ENCODE results near the gene ZNF451.
A peak's percentile ranks its signal among the peaks of the same experiment; 100 is the strongest.

ZNF451 gene

DNA sequence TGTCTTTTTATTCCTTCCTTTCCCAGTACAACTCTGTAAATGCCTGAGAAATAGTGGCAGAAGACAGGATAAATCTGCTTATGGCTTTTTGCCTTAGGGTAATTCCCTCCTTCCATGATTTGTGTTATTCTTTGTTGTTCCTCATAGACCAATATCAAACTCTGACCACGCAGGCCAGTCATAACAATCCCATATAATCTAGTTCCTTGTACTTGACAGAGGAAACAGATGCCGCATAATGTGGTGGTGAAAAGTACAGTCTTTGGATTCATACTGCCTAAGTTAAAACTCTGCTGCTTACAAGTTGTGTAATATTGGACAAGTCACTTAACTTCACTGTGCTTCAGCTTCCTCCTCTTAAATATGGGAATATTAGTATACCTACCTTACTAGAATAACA is 74.0 kb downstream of the ZNF451 start:
- DNase-seq: no peak

DNA sequence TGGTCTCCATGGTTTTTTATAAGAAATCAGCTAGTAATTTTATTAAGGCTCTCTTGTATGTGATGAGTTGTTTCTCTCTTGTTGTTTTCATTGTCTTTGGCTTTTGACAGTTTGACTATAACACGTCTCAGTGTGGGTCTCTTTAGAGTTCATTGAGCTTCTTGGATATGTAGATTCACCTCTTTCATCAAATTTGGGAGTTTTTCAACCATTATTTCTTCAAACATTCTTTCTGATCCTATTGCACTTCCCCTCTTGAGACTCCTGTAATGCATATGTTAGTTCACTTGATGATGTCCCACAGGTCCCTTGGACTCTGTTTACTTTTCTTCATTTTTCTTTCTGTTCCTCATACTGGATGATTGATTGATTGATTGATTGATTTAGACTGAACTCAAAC is 75.1 kb downstream of the ZNF451 start:
- DNase-seq: no peak

DNA sequence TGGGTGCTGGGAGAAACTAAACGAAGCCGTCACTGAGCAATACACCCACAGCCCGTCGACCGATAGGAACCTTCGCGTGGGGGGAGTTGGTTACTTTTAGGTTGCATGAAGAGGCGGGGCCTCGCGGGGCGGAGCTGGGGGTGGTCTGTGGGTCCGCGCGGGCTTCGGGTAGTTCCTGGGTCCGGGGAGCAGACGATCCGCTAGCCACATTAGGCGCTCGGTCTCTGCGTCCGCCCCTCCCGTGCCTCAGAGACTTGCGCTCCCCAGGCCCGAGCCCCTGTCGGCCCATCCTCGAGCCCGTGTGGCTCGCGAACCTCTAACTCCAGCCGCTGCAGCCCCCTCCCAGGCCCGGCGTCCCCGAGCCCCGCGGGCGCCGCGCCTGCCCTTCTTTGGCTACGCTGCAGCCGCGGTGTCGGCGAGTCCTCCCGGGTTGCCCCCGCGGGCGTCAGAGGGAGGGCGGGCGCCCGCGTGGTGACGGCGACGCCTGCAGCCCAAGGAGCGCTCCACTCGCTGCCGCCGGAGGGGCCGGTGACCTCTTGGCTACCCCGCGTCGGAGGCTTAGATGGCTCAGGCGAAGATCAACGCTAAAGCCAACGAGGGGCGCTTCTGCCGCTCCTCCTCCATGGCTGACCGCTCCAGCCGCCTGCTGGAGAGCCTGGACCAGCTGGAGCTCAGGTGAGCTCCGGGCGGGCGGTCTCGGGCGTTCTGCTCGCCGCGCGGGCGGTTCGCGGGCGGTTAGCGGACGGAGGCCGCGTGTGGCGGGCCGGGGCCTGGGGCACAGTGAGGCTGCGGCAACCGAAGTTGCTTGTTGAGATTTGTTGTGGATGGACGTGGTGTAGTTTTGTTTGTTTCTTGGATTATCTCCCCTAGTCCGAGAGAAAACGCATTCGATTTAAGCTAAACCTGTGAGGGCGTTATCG is 82.4 kb downstream of the ZNF451 start, which contains the start of gene BAG2:
BAG2 (plus strand) TSS at position 191 of the 920 bp plus-strand sequence; CDS start at position 563, 372 bp downstream.
- peak; percentile 74 for DNase-seq

GRCh38 chr6:57173056-57173885 is 83.3 kb downstream of the ZNF451 start:
- peak; percentile 13 for DNase-seq

GRCh38 chr6:57173886-57174510 is 84.0 kb downstream of the ZNF451 start:
- no peak for DNase-seq

GRCh38 chr6:57174511-57174907 is 84.5 kb downstream of the ZNF451 start:
- no peak for DNase-seq

- no peak for DNase-seq
Measured at GRCh38 chr6:57177545-57178265, 87.7 kb downstream of the ZNF451 start.

DNA sequence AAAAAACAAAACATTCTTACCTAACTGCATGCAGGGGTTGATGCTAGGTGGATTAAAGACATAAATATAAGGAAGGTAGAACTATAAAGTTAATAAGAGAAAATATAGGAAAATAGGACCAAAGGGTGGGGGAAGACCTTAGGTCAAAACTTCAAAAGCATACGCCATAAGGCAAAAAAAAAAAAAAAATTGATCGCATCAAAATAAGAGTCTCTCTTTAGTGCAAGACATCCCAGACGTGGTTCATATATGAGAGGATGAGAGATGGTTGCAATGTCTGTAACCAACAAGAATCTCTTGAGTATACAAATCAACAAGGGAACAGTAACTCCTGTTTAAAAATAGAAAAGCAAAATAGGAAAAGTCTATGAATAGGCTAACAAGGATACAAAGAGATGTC is 90.6 kb downstream of the ZNF451 start:
- DNase-seq: no peak

GRCh38 chr6:57182017-57182432 is 92.0 kb downstream of the ZNF451 start:
- no peak for DNase-seq

GRCh38 chr6:57183336-57183735 is 93.3 kb downstream of the ZNF451 start:
- DNase-seq: no peak

DNA sequence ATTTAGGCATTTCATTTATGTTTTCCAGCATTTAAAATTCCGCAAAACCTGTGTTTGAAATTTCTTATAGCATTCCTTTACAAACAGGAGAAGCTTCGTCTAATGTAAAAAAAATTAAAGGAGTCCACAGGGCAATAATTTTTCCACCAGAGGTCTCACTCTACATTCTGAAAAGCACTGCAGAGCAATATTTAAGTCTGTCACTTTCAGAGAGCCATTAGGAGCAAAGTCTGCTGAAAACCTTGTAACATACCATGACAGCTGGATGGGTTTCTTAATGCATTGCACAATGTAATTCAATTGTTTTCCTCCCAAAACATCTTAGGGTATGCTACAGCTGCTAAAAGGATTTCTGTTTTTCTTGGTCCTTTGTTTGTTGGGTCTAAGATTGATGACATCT is 100.2 kb downstream of the ZNF451 start:
- DNase-seq: peak; percentile 4

DNA sequence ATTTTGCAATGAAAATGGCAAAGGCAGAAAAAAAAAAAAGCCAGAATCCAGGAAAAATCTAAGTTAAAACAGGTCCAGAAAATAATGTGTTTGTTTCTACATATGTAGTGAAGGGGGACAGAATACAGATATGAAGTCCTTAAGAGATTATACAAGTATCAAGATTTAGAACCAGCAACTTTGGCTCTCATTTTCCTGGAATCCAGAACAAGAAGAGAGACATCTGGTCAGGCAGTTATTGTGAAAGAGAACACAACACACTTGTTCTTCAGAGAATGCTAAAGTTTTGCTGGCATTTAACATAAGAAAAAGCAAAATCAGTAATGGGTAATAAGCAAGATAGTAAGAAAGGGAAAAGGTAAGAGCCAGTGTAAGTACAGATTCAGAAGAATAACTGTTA is 103.2 kb downstream of the ZNF451 start:
- no peak for DNase-seq

- DNase-seq: no peak
Measured at GRCh38 chr6:57195457-57195856, 105.5 kb downstream of the ZNF451 start.

DNA sequence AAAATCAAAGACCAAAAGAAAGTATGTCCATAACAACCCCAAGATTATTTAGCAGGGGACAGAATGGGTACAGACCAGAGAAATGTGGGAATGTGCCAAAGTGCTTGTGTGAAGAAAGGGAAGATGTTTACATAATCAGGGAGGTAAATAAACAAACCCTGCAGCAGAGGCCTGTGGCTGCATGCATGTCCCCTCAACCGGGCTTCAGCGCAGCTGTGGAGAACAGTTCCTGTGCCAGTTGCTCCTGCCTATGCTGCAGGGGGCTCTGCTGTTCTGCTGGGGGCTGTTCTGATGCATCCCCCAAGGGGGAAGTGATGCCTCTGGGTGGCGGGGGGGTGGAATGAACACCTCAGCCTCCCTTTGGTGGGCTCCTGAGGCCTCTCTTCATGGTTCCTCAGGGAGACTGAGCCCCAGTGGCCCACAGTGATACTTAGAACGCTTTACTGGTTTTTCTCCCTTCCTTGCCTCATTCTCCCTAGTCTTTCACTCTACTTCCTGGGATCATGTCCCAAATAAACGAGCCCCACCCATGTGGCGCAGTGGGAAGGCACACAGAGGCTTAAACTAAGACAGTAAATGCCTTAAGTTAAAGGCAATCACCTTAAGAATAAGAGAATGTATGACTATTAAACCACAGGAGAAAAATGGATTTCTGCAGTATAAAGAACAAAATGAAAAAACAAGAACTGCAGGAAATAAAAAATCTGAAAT is 109.1 kb downstream of the ZNF451 start:
- DNase-seq: no peak

- no peak for DNase-seq
Measured at GRCh38 chr6:57201718-57202117, 111.7 kb downstream of the ZNF451 start.

DNA sequence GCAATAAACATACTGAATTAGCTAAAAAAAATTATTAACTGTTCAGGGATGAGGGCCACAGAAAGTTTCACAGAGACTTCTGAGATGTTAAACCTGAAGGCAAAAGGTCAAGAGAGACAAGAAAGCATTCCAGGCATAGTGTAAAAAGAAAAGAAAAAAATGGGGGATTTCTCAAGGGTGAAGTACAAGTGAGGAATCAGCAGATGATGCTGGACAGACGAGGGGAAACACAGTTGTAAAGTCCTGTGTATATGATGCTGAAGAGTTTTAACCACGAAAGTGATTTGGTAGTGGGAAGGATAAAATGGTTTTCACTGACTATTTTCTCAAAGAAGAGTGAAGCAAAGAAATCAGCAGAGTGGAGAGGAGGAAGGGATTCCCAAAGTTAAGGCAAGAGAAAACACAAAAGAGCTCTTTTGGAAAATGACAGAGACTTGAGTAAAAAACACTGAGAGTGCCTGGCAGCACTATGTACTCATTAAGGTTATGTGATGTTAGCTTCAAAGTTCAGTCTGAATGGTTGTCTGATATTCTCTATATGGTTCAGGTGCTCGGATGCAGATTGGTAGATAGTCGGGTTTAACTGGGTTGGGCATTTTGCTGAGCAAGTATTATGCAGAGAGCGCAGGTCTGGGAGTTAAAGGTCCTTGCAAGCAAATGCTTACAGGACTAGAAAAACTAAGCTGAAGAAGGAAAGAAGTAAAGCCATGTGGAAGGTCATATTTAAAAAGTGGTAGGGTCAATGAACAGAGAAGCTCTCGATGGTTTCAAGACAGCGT is 115.8 kb downstream of the ZNF451 start:
- no peak for DNase-seq

- no peak for DNase-seq
Measured at GRCh38 chr6:57207141-57207540, 117.2 kb downstream of the ZNF451 start.

- DNase-seq: no peak
Measured at GRCh38 chr6:57207872-57208271, 117.9 kb downstream of the ZNF451 start.

GRCh38 chr6:57209030-57209429 is 119.0 kb downstream of the ZNF451 start:
- no peak for DNase-seq

DNA sequence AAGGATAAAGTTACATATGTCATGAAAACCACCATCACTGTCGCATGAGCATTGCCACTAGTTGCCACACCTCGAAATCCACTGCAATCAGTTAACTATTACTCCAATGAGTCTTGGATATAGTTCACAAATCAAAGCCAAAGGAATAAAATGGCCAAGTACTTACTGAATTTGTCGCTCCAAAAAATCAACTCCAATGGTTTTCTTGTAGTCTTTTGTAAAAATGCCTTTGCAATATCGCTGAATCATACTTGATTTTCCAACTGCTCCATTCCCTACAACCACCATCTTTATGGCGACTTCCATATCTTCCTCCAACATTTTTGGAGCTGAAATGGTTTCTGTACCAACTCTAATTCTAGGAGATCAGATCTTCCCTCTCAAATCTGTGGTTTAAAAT is 120.1 kb downstream of the ZNF451 start:
- DNase-seq: no peak

DNA sequence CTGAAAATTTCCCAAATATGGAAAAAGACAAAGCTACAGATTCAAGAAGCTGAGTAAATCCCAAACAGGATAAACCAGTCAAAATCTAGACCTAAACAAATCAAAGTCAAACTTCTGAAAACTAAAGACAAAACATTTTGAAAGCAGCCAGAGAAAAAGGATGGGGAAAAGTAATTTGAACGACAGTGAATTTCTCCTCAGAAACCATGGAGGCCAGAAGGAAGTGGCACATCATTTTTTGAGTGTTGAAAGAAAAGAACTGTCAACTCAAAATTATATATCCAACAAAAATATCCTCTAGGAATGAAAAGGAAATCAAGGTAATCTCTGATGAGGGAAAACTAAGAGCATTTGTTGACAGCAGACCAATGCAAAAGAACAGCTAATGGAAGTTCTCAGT is 125.3 kb downstream of the ZNF451 start:
- DNase-seq: no peak

All from NCI-H526 treated with DMSO at 0.1 percent for 48 hours (cell line).